ENCODE data around the gene SLC30A7. TPM values are rescaled to one million over a fixed set of nuclear protein-coding genes. Genes with fewer than 3 reads are reported as not detected.

Gene SLC30A7
- total RNA-seq, 2 donors from 2014 or later, result 32.8 to 39.2 TPM

DNA sequence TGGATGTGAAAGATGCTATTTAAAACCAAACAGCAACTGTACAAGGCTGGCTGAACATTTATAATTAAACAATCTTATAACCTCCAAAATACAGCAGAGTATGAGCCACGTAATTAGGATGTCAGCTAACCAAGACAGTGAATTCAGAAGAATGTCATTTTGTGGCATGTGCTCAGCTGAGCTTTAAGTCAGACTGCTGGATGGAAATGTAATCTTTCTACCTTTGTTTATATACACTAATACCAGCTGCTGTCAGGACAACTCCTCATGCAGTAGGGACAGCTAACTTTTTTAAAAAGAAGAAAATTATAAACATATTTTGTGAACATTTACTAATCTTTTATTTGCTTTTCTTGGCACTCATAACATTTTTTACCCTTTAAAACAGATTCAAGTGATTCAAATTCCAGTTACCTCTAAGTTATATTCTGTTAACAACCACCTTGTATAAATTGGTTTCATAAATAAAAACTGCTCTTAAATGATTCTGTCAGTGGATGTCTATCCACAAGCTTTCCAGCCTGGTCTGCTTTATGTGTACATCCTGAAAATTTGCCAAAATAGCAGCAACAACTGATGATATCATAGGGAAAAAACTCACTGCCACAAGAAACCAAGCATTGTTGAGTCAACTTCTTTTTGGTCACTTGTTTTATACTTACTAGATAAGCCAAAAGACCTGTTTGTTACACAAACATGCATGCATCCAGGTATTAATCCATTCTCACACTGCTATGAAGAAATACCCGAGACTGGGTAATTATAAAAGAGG is 93.6 kb downstream of the SLC30A7 start:
- Histone ChIP-seq H3K4me3 (no peak overlapping the region), H3K4me1 (no peaks in the 10 kb centered on the region), H3K9me3 (no peaks in the 10 kb centered on the region), H3K36me3 (no peaks in the 10 kb centered on the region), H3K27me3 (no peaks in the 10 kb centered on the region), H3K9ac (ENCODE audit: low read depth in 2 of 2, low read length in 2 of 2) (no peak overlapping the region), H3K27ac (no peak overlapping the region)
- TF ChIP-seq, protein P1, sequence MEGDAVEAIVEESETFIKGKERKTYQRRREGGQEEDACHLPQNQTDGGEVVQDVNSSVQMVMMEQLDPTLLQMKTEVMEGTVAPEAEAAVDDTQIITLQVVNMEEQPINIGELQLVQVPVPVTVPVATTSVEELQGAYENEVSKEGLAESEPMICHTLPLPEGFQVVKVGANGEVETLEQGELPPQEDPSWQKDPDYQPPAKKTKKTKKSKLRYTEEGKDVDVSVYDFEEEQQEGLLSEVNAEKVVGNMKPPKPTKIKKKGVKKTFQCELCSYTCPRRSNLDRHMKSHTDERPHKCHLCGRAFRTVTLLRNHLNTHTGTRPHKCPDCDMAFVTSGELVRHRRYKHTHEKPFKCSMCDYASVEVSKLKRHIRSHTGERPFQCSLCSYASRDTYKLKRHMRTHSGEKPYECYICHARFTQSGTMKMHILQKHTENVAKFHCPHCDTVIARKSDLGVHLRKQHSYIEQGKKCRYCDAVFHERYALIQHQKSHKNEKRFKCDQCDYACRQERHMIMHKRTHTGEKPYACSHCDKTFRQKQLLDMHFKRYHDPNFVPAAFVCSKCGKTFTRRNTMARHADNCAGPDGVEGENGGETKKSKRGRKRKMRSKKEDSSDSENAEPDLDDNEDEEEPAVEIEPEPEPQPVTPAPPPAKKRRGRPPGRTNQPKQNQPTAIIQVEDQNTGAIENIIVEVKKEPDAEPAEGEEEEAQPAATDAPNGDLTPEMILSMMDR (IDR thresholded peaks at IDR 0.05), result no peak
- intact Hi-C loops (cut with DNase I), result no loop called here
- no peak for DNase-seq

DNA sequence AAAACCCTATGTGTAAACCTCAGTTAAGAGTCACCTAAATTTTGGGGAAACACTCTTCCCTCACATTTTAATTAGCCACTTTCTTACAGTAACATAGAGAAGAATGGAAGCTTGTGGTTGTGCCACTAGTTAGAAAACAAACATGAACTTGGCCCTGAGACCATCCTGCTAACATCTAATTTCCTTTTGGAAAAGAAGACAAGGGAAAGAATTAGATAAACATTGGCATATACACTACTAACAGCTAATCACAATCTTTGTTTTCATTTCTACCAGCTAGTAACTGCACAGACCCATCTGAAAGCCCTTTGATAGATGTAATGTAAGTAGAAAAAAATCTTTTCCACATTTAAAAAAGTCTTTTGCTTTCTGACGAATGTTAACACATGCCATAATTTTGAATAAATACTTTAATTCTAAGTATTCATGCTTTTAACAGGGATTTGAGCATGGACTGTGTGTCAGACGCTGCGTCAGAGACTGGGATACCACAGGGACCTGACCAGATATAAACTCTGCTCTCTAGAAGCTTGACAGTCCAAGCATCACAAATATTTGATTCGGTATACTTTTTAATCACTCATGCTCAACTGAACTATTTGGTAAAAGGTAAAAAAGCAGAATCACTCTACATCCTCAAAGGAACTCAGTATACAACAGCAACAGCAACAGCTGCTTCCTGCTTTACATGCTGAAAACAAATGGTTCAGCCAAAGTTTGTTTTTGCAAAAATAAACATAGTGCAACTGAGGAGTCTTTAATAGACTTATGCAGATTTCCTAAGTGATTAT is 99.5 kb downstream of the SLC30A7 start:
- no peaks in the 10 kb centered on the region for H3K4me1 ChIP-seq
- TF ChIP-seq, protein P1 (IDR thresholded peaks at IDR 0.05), result no peak
- H3K27me3 ChIP-seq, result no peaks in the 10 kb centered on the region
- peak overlapping the region; percentile 23 for H3K27ac ChIP-seq
- no peak overlapping the region for H3K4me3 ChIP-seq
- no peaks in the 10 kb centered on the region for H3K36me3 ChIP-seq
- no peaks in the 10 kb centered on the region for H3K9me3 ChIP-seq
- no peak overlapping the region for H3K9ac ChIP-seq (ENCODE audit: low read depth in 2 of 2, low read length in 2 of 2)
- no peak for DNase-seq
- intact Hi-C loops (cut with DNase I), result no loop called here

DNA sequence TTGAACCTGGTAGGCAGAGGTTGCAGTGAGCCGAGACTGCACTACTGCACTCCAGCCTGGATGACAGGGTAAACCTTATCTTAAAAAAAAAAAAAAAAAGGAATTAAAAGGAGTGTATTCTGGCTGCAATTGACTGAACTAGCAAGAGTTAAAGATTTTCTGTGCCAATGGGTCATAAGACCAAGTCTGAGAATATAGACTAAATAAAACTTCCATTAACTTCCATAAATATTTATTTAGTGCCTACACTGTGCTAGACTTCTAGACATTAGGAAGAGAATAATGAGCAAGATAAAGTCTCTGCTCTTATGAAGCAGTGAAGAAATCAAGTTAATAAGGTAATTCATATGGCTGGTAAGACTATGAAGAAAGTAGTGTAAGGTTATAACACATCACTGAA is 102.5 kb downstream of the SLC30A7 start:
- H3K9me3 ChIP-seq, result no peaks in the 10 kb centered on the region
- no peaks in the 10 kb centered on the region for H3K4me1 ChIP-seq
- no peak overlapping the region for H3K9ac ChIP-seq (ENCODE audit: low read depth in 2 of 2, low read length in 2 of 2)
- no peaks in the 10 kb centered on the region for H3K27me3 ChIP-seq
- H3K27ac ChIP-seq, result no peak overlapping the region
- TF ChIP-seq, protein P1 (IDR thresholded peaks at IDR 0.05), result no peak
- intact Hi-C loops (cut with DNase I), result no loop called here
- DNase-seq, result no peak
- H3K36me3 ChIP-seq, result no peaks in the 10 kb centered on the region
- H3K4me3 ChIP-seq, result no peak overlapping the region

DNA sequence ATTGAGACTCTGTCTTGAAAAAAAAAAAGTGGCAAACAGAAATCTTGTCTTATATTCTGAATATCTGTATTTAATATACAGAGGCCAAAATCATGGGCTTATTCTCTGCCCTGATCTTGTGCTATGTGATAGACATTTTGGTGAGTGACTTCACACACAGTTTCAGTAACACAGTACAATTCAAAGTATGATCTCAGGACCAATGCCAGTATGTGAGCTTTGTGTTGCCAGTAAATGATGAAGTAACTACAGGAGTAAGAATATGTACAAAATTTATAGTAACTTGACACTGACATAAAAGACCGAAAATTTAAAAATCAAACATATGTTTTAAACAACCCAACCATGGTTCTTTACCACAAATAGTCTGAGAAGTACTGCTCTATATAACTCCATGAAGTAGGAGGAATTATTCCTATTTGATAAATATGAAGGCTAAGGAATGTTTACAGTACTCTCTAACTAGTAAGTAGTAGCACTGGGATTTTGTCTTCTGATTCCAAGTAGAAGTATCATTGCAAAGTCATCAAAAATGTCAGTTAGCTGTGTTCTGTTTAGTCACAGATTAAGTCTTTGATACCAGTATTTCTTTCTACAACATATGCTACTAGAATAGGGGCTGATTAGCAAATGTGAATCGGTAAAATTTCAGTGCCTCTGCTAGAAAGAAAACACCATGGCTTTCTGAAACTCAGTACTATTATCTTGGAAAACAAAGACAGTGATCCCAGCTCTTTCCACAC is 104.4 kb downstream of the SLC30A7 start:
- H3K27ac ChIP-seq, result no peak overlapping the region
- no peak for DNase-seq
- H3K4me1 ChIP-seq, result no peaks in the 10 kb centered on the region
- TF ChIP-seq, protein P1 (IDR thresholded peaks at IDR 0.05), result no peak
- no peaks in the 10 kb centered on the region for H3K9me3 ChIP-seq
- H3K9ac ChIP-seq (ENCODE audit: low read depth in 2 of 2, low read length in 2 of 2), result no peak overlapping the region
- no peaks in the 10 kb centered on the region for H3K27me3 ChIP-seq
- H3K4me3 ChIP-seq, result no peak overlapping the region
- intact Hi-C loops (cut with DNase I), result no loop called here
- no peaks in the 10 kb centered on the region for H3K36me3 ChIP-seq

DNA sequence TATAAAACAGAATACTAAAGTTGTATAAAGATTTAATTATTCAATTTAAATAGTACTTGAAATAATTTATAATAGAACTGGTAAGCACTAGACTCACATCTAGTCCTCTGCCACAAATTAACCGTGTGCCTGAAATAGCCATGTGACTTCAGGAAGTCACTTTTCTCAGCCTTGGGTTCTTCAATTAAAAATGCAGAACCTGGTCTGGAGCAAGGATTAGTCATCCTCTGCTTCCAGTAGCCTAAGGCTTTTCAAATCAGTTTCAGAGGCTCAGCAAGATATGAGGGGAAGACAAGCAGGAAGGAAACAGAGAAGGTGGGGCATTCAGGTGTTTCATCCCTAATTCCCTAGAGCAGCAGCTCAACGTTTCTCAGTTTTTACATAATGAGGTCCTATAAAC is 106.7 kb downstream of the SLC30A7 start:
- no peaks in the 10 kb centered on the region for H3K36me3 ChIP-seq
- no peak for DNase-seq
- H3K9ac ChIP-seq (ENCODE audit: low read depth in 2 of 2, low read length in 2 of 2), result no peak overlapping the region
- no peaks in the 10 kb centered on the region for H3K4me1 ChIP-seq
- no peak overlapping the region for H3K27ac ChIP-seq
- no peaks in the 10 kb centered on the region for H3K9me3 ChIP-seq
- TF ChIP-seq, protein P1 (IDR thresholded peaks at IDR 0.05), result no peak
- H3K27me3 ChIP-seq, result no peaks in the 10 kb centered on the region
- H3K4me3 ChIP-seq, result no peak overlapping the region
- intact Hi-C loops (cut with DNase I), result no loop called here
